Esophagus squamous epithelium (tissue), 5 donors: Measurements from ENCODE around the gene ZNF565. TPM values are rescaled to one million over a fixed set of nuclear protein-coding genes. Genes with fewer than 3 reads are reported as not detected.

ENCODE experiments used
- DNase-seq: peaks from one replicate; lab custom pipeline; 2025; lab: John Stamatoyannopoulos, UW
- H3K27ac ChIP-seq, 4 donors: fragments of 200-600 bp; sonication (generic); one replicate each; pipeline ENCODE4 v1.5.1; 2016 to 2019; ENCODE audit warnings: mild to moderate bottlenecking in 1 of 4
- H3K27me3 ChIP-seq, 4 donors: fragments of 200-600 bp; sonication (generic); 1 replicate in 3 of 4; 2 replicates in 1 of 4; pipeline versions ENCODE4 v1.5.1 to v1.6.0; 2017 to 2021; ENCODE audit warnings: antibody characterized with exemption in 1 of 4
- H3K36me3 ChIP-seq, 3 donors: fragments of 200-600 bp; sonication (generic); one replicate each; pipeline ENCODE4 v1.5.1; 2016 to 2019
- H3K4me1 ChIP-seq, 3 donors: fragments of 200-600 bp; sonication (generic); one replicate each; pipeline ENCODE4 v1.5.1; 2017 to 2019
- H3K4me3 ChIP-seq, 4 donors: fragments of 200-600 bp; sonication (generic); 1 replicate in 3 of 4; 2 replicates in 1 of 4; pipeline ENCODE4 v1.5.1; 2016 to 2019; ENCODE audit warnings: mild to moderate bottlenecking in 2 of 4, moderate library complexity in 1 of 4
- H3K9me3 ChIP-seq, 3 donors: fragments of 200-600 bp; sonication (generic); one replicate each; pipeline ENCODE4 v1.5.1; 2016 to 2019
- CTCF ChIP-seq, 6 experiments: fragments of 450-650 bp in 4 of 6; fragments of 200-600 bp in 2 of 6; sonication (generic) in 2 of 6; IDR thresholded peaks; one replicate each; pipeline ENCODE4 v1.5.1; 2016 to 2019; ENCODE audit warnings: antibody characterized with exemption in 6 of 6, mild to moderate bottlenecking in 4 of 6, moderate library complexity in 4 of 6
- POLR2A ChIP-seq, 4 donors: fragments of 450-650 bp; IDR thresholded peaks; one replicate each; pipeline ENCODE4 v1.6.1; 2017; ENCODE audit warnings: antibody characterized with exemption in 4 of 4, mild to moderate bottlenecking in 4 of 4, moderate library complexity in 3 of 4
- WGBS, 2 donors: methylation state at CpG; one replicate each; pipeline ENCODE4 v1.1.5; 2018; 5-methylcytosine and 5-hydroxymethylcytosine counted together
- intact Hi-C: fragments of 100-400 bp; cut with DNase I; formaldehyde crosslinking; loops from one replicate; pipeline ENCODE4 v1.15.0; 2022
- total RNA-seq, 4 donors: library from RNA; depleted of rRNA; stranded (reverse); fragments of >200 nt; gene quantifications; one replicate each; pipeline ENCODE4 v1.1.0, GENCODE V29; 2016
- donor health status: DM: yes; HTN: yes; CAD: no.

Gene ZNF565
- total RNA-seq, 4 donors from 2014 or later, result 1.6 to 5.5 (median 2.8) TPM

GRCh38 chr19:36149673-36150406 is 64.6 kb downstream of the ZNF565 start:
- 29 to 41% methylated on average over 4 to 11 of the region's 13 CpGs for WGBS, 2 donors
- Histone ChIP-seq H3K27me3 (no peaks in the 10 kb centered on the region), H3K36me3 (peaks cover 25 to 76% (median 49%) of the 10 kb centered on the region in 3 donors), H3K4me3 (no peak overlapping the region), H3K9me3 (no peaks in the 10 kb centered on the region), H3K27ac (peak overlapping the region; percentile 87 to 98 (median 92)), H3K4me1 (peaks cover 11 to 64% (median 29%) of the 10 kb centered on the region in 3 donors)
- TF ChIP-seq CTCF (IDR thresholded peaks at IDR 0.05) (no peak), POLR2A (IDR thresholded peaks at IDR 0.05) (no peak)
- no peak for DNase-seq
- intact Hi-C loops, result no loop called here

- WGBS, 2 donors, result 89 to 94% methylated on average over 6 of the region's 6 CpGs
- no peaks in the 10 kb centered on the region for H3K27me3 ChIP-seq
- H3K27ac ChIP-seq, result no peak overlapping the region
- H3K4me3 ChIP-seq, result no peak overlapping the region
- TF ChIP-seq CTCF (IDR thresholded peaks at IDR 0.05) (no peak), POLR2A (IDR thresholded peaks at IDR 0.05) (no peak)
- no peak for DNase-seq
- intact Hi-C loops, result no loop called here
- peaks cover 11 to 29% (median 17%) of the 10 kb centered on the region in 3 donors for H3K4me1 ChIP-seq
- H3K9me3 ChIP-seq, result no peaks in the 10 kb centered on the region
- peaks cover 29 to 82% (median 58%) of the 10 kb centered on the region in 3 donors for H3K36me3 ChIP-seq
Measured at GRCh38 chr19:36144624-36145023, 69.8 kb downstream of the ZNF565 start.

GRCh38 chr19:36142496-36142895 is 72.0 kb downstream of the ZNF565 start:
- intact Hi-C loops, result no loop called here
- peaks cover 20 to 61% (median 44%) of the 10 kb centered on the region in 3 donors for H3K36me3 ChIP-seq
- H3K27ac ChIP-seq, result peak overlapping the region in 2 of 4 donors; percentile 92 to 99
- H3K27me3 ChIP-seq, result no peaks in the 10 kb centered on the region
- H3K4me3 ChIP-seq, result no peak overlapping the region
- no peaks in the 10 kb centered on the region for H3K9me3 ChIP-seq
- no peak for DNase-seq
- TF ChIP-seq POLR2A (IDR thresholded peaks at IDR 0.05) (no peak), CTCF (IDR thresholded peaks at IDR 0.05) (no peak)
- H3K4me1 ChIP-seq, result peaks cover 17 to 36% (median 19%) of the 10 kb centered on the region in 3 donors
- 87 to 90% methylated on average over 9 of the region's 9 CpGs for WGBS, 2 donors

- DNase-seq, result no peak
- Histone ChIP-seq H3K27ac (peak overlapping the region; percentile 92 to 99 (median 99)), H3K4me3 (peak overlapping the region in 2 of 4 donors; percentile 68 to 82), H3K4me1 (peaks cover 22 to 40% (median 24%) of the 10 kb centered on the region in 3 donors), H3K9me3 (no peaks in the 10 kb centered on the region), H3K36me3 (peaks cover 20 to 56% (median 40%) of the 10 kb centered on the region in 3 donors), H3K27me3 (no peaks in the 10 kb centered on the region)
- 93 to 95% methylated on average over 9 to 11 of the region's 14 CpGs for WGBS, 2 donors
- TF ChIP-seq POLR2A (IDR thresholded peaks at IDR 0.05), result no peak
- TF ChIP-seq CTCF (IDR thresholded peaks at IDR 0.05), result no peak
- intact Hi-C loops, result no loop called here
Measured at GRCh38 chr19:36142046-36142445, 72.4 kb downstream of the ZNF565 start.
